HEK293 (cell line): ENCODE results near the gene KCNC1.

Experiments used
- CTCF ChIA-PET: fragments of 350-600 bp; formaldehyde crosslinking; extraction: SDS; loops from one replicate; lab custom pipeline; 2021; ENCODE audit warnings: antibody characterized with exemption; lab: Yijun Ruan, JAX
- POLR2A ChIA-PET: fragments of 300-600 bp; formaldehyde crosslinking; extraction: SDS; loops from one replicate; lab custom pipeline; 2020; ENCODE audit warnings: antibody characterized with exemption, inconsistent platforms; lab: Yijun Ruan, JAX
- H3K27ac ChIP-seq: fragments of 200-500 bp; sonication (Bioruptor generic); 2 replicates; pipeline ENCODE4 v1.5.1; 2014; ENCODE audit warnings: low read depth, low read length, control low read depth, inconsistent platforms; ENCODE audit errors: extremely low read depth
- H3K36me3 ChIP-seq, 2 experiments: fragments of 200-500 bp in 1 of 2; sonication (Bioruptor generic) in 1 of 2; 1 replicate in 1 of 2; 2 replicates in 1 of 2; pipeline ENCODE4 v1.5.1; 2014 to 2017; ENCODE audit warnings: inconsistent platforms in 2 of 2, low read length in 2 of 2; ENCODE audit not compliant: control insufficient read depth in 2 of 2, insufficient read depth in 1 of 2
- H3K4me1 ChIP-seq: fragments of 200-500 bp; sonication (Bioruptor generic); 2 replicates; pipeline ENCODE4 v1.5.1; 2014; ENCODE audit warnings: mild to moderate bottlenecking, low read length, inconsistent platforms; ENCODE audit not compliant: control insufficient read depth, insufficient read depth
- H3K4me3 ChIP-seq: 2 replicates; pipeline ENCODE4 v1.5.1; 2011; ENCODE audit warnings: low read depth, mild to moderate bottlenecking, control low read depth, low read length, moderate library complexity
- H3K9me3 ChIP-seq: fragments of 200-500 bp; sonication (Bioruptor generic); 2 replicates; pipeline ENCODE4 v1.5.1; 2014; ENCODE audit warnings: low read depth, low read length, inconsistent platforms; ENCODE audit not compliant: control insufficient read depth, insufficient read depth
- INSM2 ChIP-seq: fragments of 450-650 bp; formaldehyde crosslinking; IDR thresholded peaks from 2 replicates; pipeline ENCODE4 v1.5.1; 2016; ENCODE audit warnings: missing biosample characterization, missing genetic modification characterization
- PRDM6 ChIP-seq: fragments of 450-650 bp; formaldehyde crosslinking; IDR thresholded peaks from 2 replicates; pipeline ENCODE4 v1.5.1; 2017; ENCODE audit warnings: missing biosample characterization, missing genetic modification characterization
- RBAK ChIP-seq: fragments of 450-650 bp; formaldehyde crosslinking; IDR thresholded peaks from 2 replicates; pipeline ENCODE4 v1.5.1; 2016; ENCODE audit warnings: missing biosample characterization, missing genetic modification characterization
- SCRT2 ChIP-seq: fragments of 450-650 bp; formaldehyde crosslinking; IDR thresholded peaks from 2 replicates; pipeline ENCODE4 v1.5.1; 2016; ENCODE audit warnings: missing biosample characterization, missing genetic modification characterization
- ZEB2 ChIP-seq: fragments of 450-650 bp; formaldehyde crosslinking; IDR thresholded peaks from 2 replicates; pipeline ENCODE4 v1.5.1; 2016; ENCODE audit warnings: missing biosample characterization, missing genetic modification characterization
- ZIC2 ChIP-seq: fragments of 450-650 bp; formaldehyde crosslinking; IDR thresholded peaks from 2 replicates; pipeline ENCODE4 v1.5.1; 2016; ENCODE audit warnings: missing biosample characterization, missing genetic modification characterization
- ZNF302 ChIP-seq: fragments of 450-650 bp; formaldehyde crosslinking; IDR thresholded peaks from 2 replicates; pipeline ENCODE4 v1.5.1; 2016; ENCODE audit warnings: missing biosample characterization, missing genetic modification characterization, low read depth
- ZNF398 ChIP-seq: fragments of 450-650 bp; formaldehyde crosslinking; IDR thresholded peaks from 2 replicates; pipeline ENCODE4 v1.5.1; 2017; ENCODE audit warnings: missing biosample characterization, missing genetic modification characterization
- ZNF530 ChIP-seq: fragments of 450-650 bp; formaldehyde crosslinking; IDR thresholded peaks from 2 replicates; pipeline ENCODE4 v1.5.1; 2016; ENCODE audit warnings: low read depth, missing biosample characterization, missing genetic modification characterization
- ZNF571 ChIP-seq: fragments of 450-650 bp; formaldehyde crosslinking; IDR thresholded peaks from 2 replicates; pipeline ENCODE4 v1.5.0; 2017; ENCODE audit warnings: missing biosample characterization, missing genetic modification characterization
- ZNF623 ChIP-seq: fragments of 450-650 bp; formaldehyde crosslinking; IDR thresholded peaks from 2 replicates; pipeline ENCODE4 v1.5.1; 2016; ENCODE audit warnings: missing biosample characterization, missing genetic modification characterization
- ZNF629 ChIP-seq: fragments of 450-650 bp; formaldehyde crosslinking; IDR thresholded peaks from 2 replicates; pipeline ENCODE4 v1.5.1; 2017; ENCODE audit warnings: missing biosample characterization, missing genetic modification characterization
- ZNF776 ChIP-seq: fragments of 450-650 bp; formaldehyde crosslinking; IDR thresholded peaks from 2 replicates; pipeline ENCODE4 v1.5.0; 2017; ENCODE audit warnings: missing biosample characterization, missing genetic modification characterization, borderline replicate concordance
- TF ChIP-seq, protein P1 (sequence below): fragments of 450-650 bp; formaldehyde crosslinking; IDR thresholded peaks from 2 replicates; pipeline ENCODE4 v1.5.1; 2016; ENCODE audit warnings: missing biosample characterization, missing genetic modification characterization
- TF ChIP-seq, protein P2 (sequence below): fragments of 450-650 bp; formaldehyde crosslinking; IDR thresholded peaks from 2 replicates; pipeline ENCODE4 v1.5.1; 2016; ENCODE audit warnings: missing biosample characterization, missing genetic modification characterization

Gene KCNC1

GRCh38 chr11:17730137-17730536, 4.4 kb upstream of the KCNC1 start:
- no peaks in the 10 kb centered on the region for H3K4me1 ChIP-seq
- H3K36me3 ChIP-seq = no peaks in the 10 kb centered on the region
- CTCF ChIA-PET = interaction anchor here (0.5 to 7.8 kb wide), 63 partner anchors 9 to 1052 kb away, joined by 3 to 357 read pairs (median 6); partner anchors contain the start of genes MYOD1, SAAL1 and SPTY2D1
- no peak overlapping the region for H3K4me3 ChIP-seq
- no peaks in the 10 kb centered on the region for H3K9me3 ChIP-seq
- POLR2A ChIA-PET = interaction anchor here (1.0 to 1.4 kb wide), 2 partner anchors 128 to 132 kb away, joined by 3 to 6 read pairs; no protein-coding TSS in a partner anchor
- no peak overlapping the region for H3K27ac ChIP-seq
- no peak for TF ChIP-seq SCRT2 (tag by site-specific recombination)
- TF ChIP-seq RBAK (tag by site-specific recombination) = no peak
- no peak for TF ChIP-seq PRDM6 (tag by site-specific recombination)
- TF ChIP-seq, protein P1, sequence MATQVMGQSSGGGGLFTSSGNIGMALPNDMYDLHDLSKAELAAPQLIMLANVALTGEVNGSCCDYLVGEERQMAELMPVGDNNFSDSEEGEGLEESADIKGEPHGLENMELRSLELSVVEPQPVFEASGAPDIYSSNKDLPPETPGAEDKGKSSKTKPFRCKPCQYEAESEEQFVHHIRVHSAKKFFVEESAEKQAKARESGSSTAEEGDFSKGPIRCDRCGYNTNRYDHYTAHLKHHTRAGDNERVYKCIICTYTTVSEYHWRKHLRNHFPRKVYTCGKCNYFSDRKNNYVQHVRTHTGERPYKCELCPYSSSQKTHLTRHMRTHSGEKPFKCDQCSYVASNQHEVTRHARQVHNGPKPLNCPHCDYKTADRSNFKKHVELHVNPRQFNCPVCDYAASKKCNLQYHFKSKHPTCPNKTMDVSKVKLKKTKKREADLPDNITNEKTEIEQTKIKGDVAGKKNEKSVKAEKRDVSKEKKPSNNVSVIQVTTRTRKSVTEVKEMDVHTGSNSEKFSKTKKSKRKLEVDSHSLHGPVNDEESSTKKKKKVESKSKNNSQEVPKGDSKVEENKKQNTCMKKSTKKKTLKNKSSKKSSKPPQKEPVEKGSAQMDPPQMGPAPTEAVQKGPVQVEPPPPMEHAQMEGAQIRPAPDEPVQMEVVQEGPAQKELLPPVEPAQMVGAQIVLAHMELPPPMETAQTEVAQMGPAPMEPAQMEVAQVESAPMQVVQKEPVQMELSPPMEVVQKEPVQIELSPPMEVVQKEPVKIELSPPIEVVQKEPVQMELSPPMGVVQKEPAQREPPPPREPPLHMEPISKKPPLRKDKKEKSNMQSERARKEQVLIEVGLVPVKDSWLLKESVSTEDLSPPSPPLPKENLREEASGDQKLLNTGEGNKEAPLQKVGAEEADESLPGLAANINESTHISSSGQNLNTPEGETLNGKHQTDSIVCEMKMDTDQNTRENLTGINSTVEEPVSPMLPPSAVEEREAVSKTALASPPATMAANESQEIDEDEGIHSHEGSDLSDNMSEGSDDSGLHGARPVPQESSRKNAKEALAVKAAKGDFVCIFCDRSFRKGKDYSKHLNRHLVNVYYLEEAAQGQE (tag by site-specific recombination) = no peak
- TF ChIP-seq ZNF530 (tag by site-specific recombination) = no peak
- no peak for TF ChIP-seq ZNF571 (tag by site-specific recombination)
- TF ChIP-seq INSM2 = no peak
- TF ChIP-seq ZNF629 = no peak
- TF ChIP-seq ZNF776 (tag by site-specific recombination) = no peak
- no peak for TF ChIP-seq ZNF398 (tag by site-specific recombination)
- TF ChIP-seq ZNF302 (tag by site-specific recombination) = no peak
- no peak for TF ChIP-seq ZNF623
- no peak for TF ChIP-seq ZEB2 (tag by site-specific recombination)
- TF ChIP-seq ZIC2 (tag by site-specific recombination) = no peak
- TF ChIP-seq, protein P2, sequence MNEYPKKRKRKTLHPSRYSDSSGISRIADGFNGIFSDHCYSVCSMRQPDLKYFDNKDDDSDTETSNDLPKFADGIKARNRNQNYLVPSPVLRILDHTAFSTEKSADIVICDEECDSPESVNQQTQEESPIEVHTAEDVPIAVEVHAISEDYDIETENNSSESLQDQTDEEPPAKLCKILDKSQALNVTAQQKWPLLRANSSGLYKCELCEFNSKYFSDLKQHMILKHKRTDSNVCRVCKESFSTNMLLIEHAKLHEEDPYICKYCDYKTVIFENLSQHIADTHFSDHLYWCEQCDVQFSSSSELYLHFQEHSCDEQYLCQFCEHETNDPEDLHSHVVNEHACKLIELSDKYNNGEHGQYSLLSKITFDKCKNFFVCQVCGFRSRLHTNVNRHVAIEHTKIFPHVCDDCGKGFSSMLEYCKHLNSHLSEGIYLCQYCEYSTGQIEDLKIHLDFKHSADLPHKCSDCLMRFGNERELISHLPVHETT (tag by site-specific recombination) = no peak
